HAP-1 (cell line): Measurements from ENCODE around the gene PCK1.

Source experiments
- DNase-seq, 2 experiments: peaks; one replicate each; pipeline ENCODE4 v3.0.0-alpha.2; 2016 to 2020; ENCODE audit warnings: low spot score in 2 of 2
- H3K27me3 ChIP-seq: fragments of 250-450 bp; sonication (Bioruptor Pico); 2 replicates; pipeline ENCODE4 v1.5.1; 2020; ENCODE audit warnings: low read depth, mild to moderate bottlenecking, moderate library complexity
- H3K36me3 ChIP-seq: fragments of 250-450 bp; sonication (Bioruptor Pico); replicated peaks from 2 replicates; pipeline ENCODE4 v1.5.1; 2020; ENCODE audit warnings: mild to moderate bottlenecking
- H3K4me1 ChIP-seq: fragments of 250-450 bp; sonication (Bioruptor Pico); 2 replicates; pipeline ENCODE4 v1.5.1; 2020; ENCODE audit warnings: mild to moderate bottlenecking
- H3K4me3 ChIP-seq: fragments of 250-450 bp; sonication (Bioruptor Pico); 2 replicates; pipeline ENCODE4 v1.5.1; 2020; ENCODE audit warnings: mild to moderate bottlenecking, moderate library complexity
- H3K9me3 ChIP-seq: fragments of 250-450 bp; sonication (Bioruptor Pico); 2 replicates; pipeline ENCODE4 v1.5.1; 2020; ENCODE audit warnings: mild to moderate bottlenecking, moderate library complexity
- in situ Hi-C: fragments of 300-500 bp; cut with MboI; formaldehyde crosslinking; loops from 3 replicates; pipeline ENCODE4 v1.14.3; 2020; ENCODE audit warnings: low sequenced_read_pairs, inconsistent platforms, mixed read lengths

Gene PCK1

GRCh38 chr20:57610261-57610952 lies 49.5 kb downstream of the PCK1 start:
- no peaks in the 10 kb centered on the region; the same call in 1 of the 2 replicates for H3K27me3 ChIP-seq
- no peaks in the 10 kb centered on the region for H3K9me3 ChIP-seq
- no peak for DNase-seq
- H3K4me1 ChIP-seq: no peaks in the 10 kb centered on the region
- H3K36me3 ChIP-seq: no peaks in the 10 kb centered on the region
- no peak overlapping the region for H3K4me3 ChIP-seq
- in situ Hi-C loops: no loop called here

GRCh38 chr20:57611586-57612311 lies 50.8 kb downstream of the PCK1 start:
- no peaks in the 10 kb centered on the region; the same call in 1 of the 2 replicates for H3K27me3 ChIP-seq
- in situ Hi-C loops: no loop called here
- no peak for DNase-seq
- no peak overlapping the region for H3K4me3 ChIP-seq
- no peaks in the 10 kb centered on the region for H3K9me3 ChIP-seq
- H3K4me1 ChIP-seq: no peaks in the 10 kb centered on the region
- H3K36me3 ChIP-seq: no peaks in the 10 kb centered on the region

GRCh38 chr20:57612436-57612835 lies 51.5 kb downstream of the PCK1 start:
- H3K36me3 ChIP-seq: no peaks in the 10 kb centered on the region
- H3K9me3 ChIP-seq: no peaks in the 10 kb centered on the region
- H3K4me3 ChIP-seq: no peak overlapping the region
- no peak for DNase-seq
- H3K4me1 ChIP-seq: no peaks in the 10 kb centered on the region
- in situ Hi-C loops: no loop called here
- H3K27me3 ChIP-seq: no peaks in the 10 kb centered on the region; the same call in 1 of the 2 replicates

- no peaks in the 10 kb centered on the region for H3K36me3 ChIP-seq
- in situ Hi-C loops: no loop called here
- no peak for DNase-seq
- H3K27me3 ChIP-seq: peaks cover 4% of the 10 kb centered on the region
- no peak overlapping the region for H3K4me3 ChIP-seq
- H3K9me3 ChIP-seq: no peaks in the 10 kb centered on the region
- H3K4me1 ChIP-seq: no peaks in the 10 kb centered on the region
These were observed 52.0 kb downstream of the PCK1 start for GRCh38 chr20:57612916-57613315.

- H3K36me3 ChIP-seq: no peaks in the 10 kb centered on the region
- H3K4me3 ChIP-seq: no peak overlapping the region
- DNase-seq: no peak
- in situ Hi-C loops: no loop called here
- peaks cover 10% of the 10 kb centered on the region for H3K27me3 ChIP-seq
- H3K9me3 ChIP-seq: no peaks in the 10 kb centered on the region
- no peaks in the 10 kb centered on the region for H3K4me1 ChIP-seq
These were observed 52.6 kb downstream of the PCK1 start for GRCh38 chr20:57613481-57613921.

- no peak overlapping the region for H3K4me3 ChIP-seq
- H3K9me3 ChIP-seq: no peaks in the 10 kb centered on the region
- no peaks in the 10 kb centered on the region for H3K36me3 ChIP-seq
- in situ Hi-C loops: no loop called here
- no peaks in the 10 kb centered on the region for H3K4me1 ChIP-seq
- peaks cover 23% of the 10 kb centered on the region for H3K27me3 ChIP-seq
- no peak for DNase-seq
These were observed 53.9 kb downstream of the PCK1 start for GRCh38 chr20:57614490-57615444.

- Histone ChIP-seq H3K4me3 (no peak overlapping the region), H3K36me3 (no peaks in the 10 kb centered on the region), H3K9me3 (no peaks in the 10 kb centered on the region), H3K4me1 (no peaks in the 10 kb centered on the region), H3K27me3 (peaks cover 27% of the 10 kb centered on the region)
- no peak for DNase-seq
- in situ Hi-C loops: no loop called here
These were observed 54.5 kb downstream of the PCK1 start for GRCh38 chr20:57615445-57615811.

GRCh38 chr20:57616143-57616951 lies 55.4 kb downstream of the PCK1 start:
- in situ Hi-C loops: no loop called here
- no peaks in the 10 kb centered on the region for H3K36me3 ChIP-seq
- peaks cover 35% of the 10 kb centered on the region for H3K27me3 ChIP-seq
- no peaks in the 10 kb centered on the region for H3K4me1 ChIP-seq
- no peaks in the 10 kb centered on the region for H3K9me3 ChIP-seq
- H3K4me3 ChIP-seq: no peak overlapping the region
- DNase-seq: no peak

- Histone ChIP-seq H3K36me3 (no peaks in the 10 kb centered on the region), H3K27me3 (peaks cover 35% of the 10 kb centered on the region), H3K4me3 (no peak overlapping the region), H3K9me3 (no peaks in the 10 kb centered on the region), H3K4me1 (no peaks in the 10 kb centered on the region)
- DNase-seq: no peak
- in situ Hi-C loops: no loop called here
These were observed 56.3 kb downstream of the PCK1 start for GRCh38 chr20:57617079-57617795.
